ENCODE measurements around the gene ERC2. TPM values are rescaled to one million over a fixed set of nuclear protein-coding genes. Genes with fewer than 3 reads are reported as not detected.

ERC2 gene
- total RNA-seq, 1 experiment from 2014 or later: 0.77 TPM

DNA sequence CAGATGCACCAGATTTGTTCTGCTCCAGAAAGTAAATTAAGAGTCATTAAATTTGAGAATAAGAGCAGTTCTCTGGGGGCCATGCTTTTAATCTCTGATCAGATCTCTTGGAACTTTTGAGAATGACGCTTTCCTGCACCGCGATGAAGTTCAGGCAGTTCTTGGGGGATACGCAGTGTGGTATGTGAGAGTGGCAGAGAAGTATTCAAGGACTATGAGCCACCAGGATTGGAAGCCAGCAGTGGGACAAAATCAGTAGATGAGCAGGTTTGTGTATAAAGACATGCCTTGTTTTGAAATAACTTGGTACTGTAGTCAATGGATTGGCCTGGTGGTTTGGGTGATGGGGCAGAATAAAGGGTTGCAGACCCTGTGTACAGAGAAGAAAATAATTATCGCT lies 483.6 kb downstream of the ERC2 start:
- BruUV-seq (replicated peaks): no TSS peak
- H3K4me1 ChIP-seq (ENCODE audit: insufficient read depth, low read length): no peaks in the 10 kb centered on the region

DNA sequence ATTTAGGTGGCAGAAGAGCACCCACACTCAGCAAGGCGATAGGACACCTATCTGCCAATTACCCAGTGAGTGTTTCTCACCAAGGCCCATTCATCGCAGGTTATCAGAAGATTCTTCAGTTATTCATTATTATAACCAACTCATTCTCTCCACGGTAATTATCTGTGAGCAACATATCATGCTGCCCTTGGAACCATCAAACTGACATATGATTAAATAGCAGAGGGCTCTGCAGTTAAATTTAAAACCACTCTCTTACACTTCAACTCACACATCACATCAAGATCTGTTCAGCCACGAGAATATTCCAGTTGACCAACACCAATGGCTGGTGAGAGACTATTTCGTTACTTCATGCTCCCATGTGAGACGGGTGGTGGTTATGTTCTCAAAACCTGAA lies 489.3 kb downstream of the ERC2 start:
- Histone ChIP-seq H3K27me3 (ENCODE audit: low read length) (peaks cover 21% of the 10 kb centered on the region; the same call in 1 of the 2 replicates), H3F3A (ENCODE audit: low read length, unreplicated experiment) (no peaks in the 10 kb centered on the region), H3K4me2 (ENCODE audit: low read length) (no peak overlapping the region), H3K4me3 (ENCODE audit: low read length) (no peak overlapping the region), H4K20me1 (ENCODE audit: low read length) (no peaks in the 10 kb centered on the region), H3K9ac (ENCODE audit: low read length) (no peak overlapping the region), H3K4me1 (ENCODE audit: insufficient read depth, low read length) (no peaks in the 10 kb centered on the region), H3K79me2 (ENCODE audit: low read length) (no peaks in the 10 kb centered on the region), H2AFZ (ENCODE audit: low read length) (no peak overlapping the region), H3K36me3 (ENCODE audit: low read depth, low read length) (no peaks in the 10 kb centered on the region), H3K27ac (ENCODE audit: low read length) (no peak overlapping the region), H3K9me3 (ENCODE audit: low read length) (no peaks in the 10 kb centered on the region), H3K9me2 (replicated peaks; ENCODE audit: low read length) (no peaks in the 10 kb centered on the region)
- DNase-seq (no peak), ATAC-seq (no peak)
- ChIA-PET CTCF (no interaction called here), POLR2A (ENCODE audit: unreplicated experiment) (no interaction called here)
- BruUV-seq (replicated peaks): no TSS peak
- intact Hi-C loops (cut with micrococcal nuclease): no loop called here
- TF ChIP-seq, protein P1, sequence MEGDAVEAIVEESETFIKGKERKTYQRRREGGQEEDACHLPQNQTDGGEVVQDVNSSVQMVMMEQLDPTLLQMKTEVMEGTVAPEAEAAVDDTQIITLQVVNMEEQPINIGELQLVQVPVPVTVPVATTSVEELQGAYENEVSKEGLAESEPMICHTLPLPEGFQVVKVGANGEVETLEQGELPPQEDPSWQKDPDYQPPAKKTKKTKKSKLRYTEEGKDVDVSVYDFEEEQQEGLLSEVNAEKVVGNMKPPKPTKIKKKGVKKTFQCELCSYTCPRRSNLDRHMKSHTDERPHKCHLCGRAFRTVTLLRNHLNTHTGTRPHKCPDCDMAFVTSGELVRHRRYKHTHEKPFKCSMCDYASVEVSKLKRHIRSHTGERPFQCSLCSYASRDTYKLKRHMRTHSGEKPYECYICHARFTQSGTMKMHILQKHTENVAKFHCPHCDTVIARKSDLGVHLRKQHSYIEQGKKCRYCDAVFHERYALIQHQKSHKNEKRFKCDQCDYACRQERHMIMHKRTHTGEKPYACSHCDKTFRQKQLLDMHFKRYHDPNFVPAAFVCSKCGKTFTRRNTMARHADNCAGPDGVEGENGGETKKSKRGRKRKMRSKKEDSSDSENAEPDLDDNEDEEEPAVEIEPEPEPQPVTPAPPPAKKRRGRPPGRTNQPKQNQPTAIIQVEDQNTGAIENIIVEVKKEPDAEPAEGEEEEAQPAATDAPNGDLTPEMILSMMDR (conservative IDR thresholded peaks at IDR 0.05; ENCODE audit: low read depth, low read length): no peak
- TF ChIP-seq EZH2phosphoT487 (IDR thresholded peaks at IDR 0.05; ENCODE audit: borderline replicate concordance, low read length): no peak
- no peak for TF ChIP-seq EZH2 (IDR thresholded peaks at IDR 0.05; ENCODE audit: low read length, unreplicated experiment)

More for the DNA sequence above, 483.6 kb downstream of the ERC2 start:
- CTCF ChIA-PET: no interaction called here
- Histone ChIP-seq H3K36me3 (ENCODE audit: low read depth, low read length) (no peaks in the 10 kb centered on the region), H3K4me3 (ENCODE audit: low read length) (no peak overlapping the region), H3K9me2 (replicated peaks; ENCODE audit: low read length) (no peaks in the 10 kb centered on the region), H4K20me1 (ENCODE audit: low read length) (no peaks in the 10 kb centered on the region), H3F3A (ENCODE audit: low read length, unreplicated experiment) (no peaks in the 10 kb centered on the region), H2AFZ (ENCODE audit: low read length) (no peak overlapping the region), H3K4me2 (ENCODE audit: low read length) (no peak overlapping the region), H3K9ac (ENCODE audit: low read length) (no peak overlapping the region), H3K27ac (ENCODE audit: low read length) (no peak overlapping the region), H3K79me2 (ENCODE audit: low read length) (no peaks in the 10 kb centered on the region), H3K27me3 (ENCODE audit: low read length) (peaks cover 44% of the 10 kb centered on the region), H3K9me3 (ENCODE audit: low read length) (no peaks in the 10 kb centered on the region)
- TF ChIP-seq EZH2 (IDR thresholded peaks at IDR 0.05; ENCODE audit: low read length, unreplicated experiment): no peak
- no peak for TF ChIP-seq EZH2phosphoT487 (IDR thresholded peaks at IDR 0.05; ENCODE audit: borderline replicate concordance, low read length)
- TF ChIP-seq, protein P1 (conservative IDR thresholded peaks at IDR 0.05; ENCODE audit: low read depth, low read length): no peak
- no peak for ATAC-seq
- intact Hi-C loops (cut with micrococcal nuclease): no loop called here
- POLR2A ChIA-PET (ENCODE audit: unreplicated experiment): no interaction called here
- DNase-seq: no peak

- ChIA-PET CTCF (no interaction called here), POLR2A (ENCODE audit: unreplicated experiment) (no interaction called here)
- no peak for DNase-seq
- Histone ChIP-seq H3K4me3 (ENCODE audit: low read length) (no peak overlapping the region), H3K4me1 (ENCODE audit: insufficient read depth, low read length) (no peaks in the 10 kb centered on the region), H3F3A (ENCODE audit: low read length, unreplicated experiment) (no peaks in the 10 kb centered on the region), H3K9ac (ENCODE audit: low read length) (no peak overlapping the region), H4K20me1 (ENCODE audit: low read length) (no peaks in the 10 kb centered on the region), H3K36me3 (ENCODE audit: low read depth, low read length) (no peaks in the 10 kb centered on the region), H3K9me2 (replicated peaks; ENCODE audit: low read length) (no peaks in the 10 kb centered on the region), H3K27me3 (ENCODE audit: low read length) (peaks cover 18% of the 10 kb centered on the region; the same call in 1 of the 2 replicates), H2AFZ (ENCODE audit: low read length) (no peak overlapping the region), H3K27ac (ENCODE audit: low read length) (no peak overlapping the region), H3K9me3 (ENCODE audit: low read length) (no peaks in the 10 kb centered on the region), H3K4me2 (ENCODE audit: low read length) (no peak overlapping the region), H3K79me2 (ENCODE audit: low read length) (no peaks in the 10 kb centered on the region)
- intact Hi-C loops (cut with micrococcal nuclease): no loop called here
- ATAC-seq: no peak
- BruUV-seq (replicated peaks): no TSS peak
- TF ChIP-seq EZH2phosphoT487 (IDR thresholded peaks at IDR 0.05; ENCODE audit: borderline replicate concordance, low read length): no peak
- TF ChIP-seq, protein P1 (conservative IDR thresholded peaks at IDR 0.05; ENCODE audit: low read depth, low read length): no peak
- no peak for TF ChIP-seq EZH2 (IDR thresholded peaks at IDR 0.05; ENCODE audit: low read length, unreplicated experiment)
Observed at GRCh38 chr3:55974421-55975165, 493.7 kb downstream of the ERC2 start.

Measured in PC-3 (cell line).